ENCODE results near the gene HELZ2. TPM values are rescaled to one million over a fixed set of nuclear protein-coding genes. Genes with fewer than 3 reads are reported as not detected.

HELZ2 gene
- total and polyA plus RNA-seq, 2 of the 4 experiments (the other 2 are of a cell fraction): 4.7 to 10.6 TPM

- Histone ChIP-seq H4K20me1 (ENCODE audit: insufficient read depth, low read length) (no peaks in the 10 kb centered on the region), H3K18ac (ENCODE audit: low read depth, low read length) (no peak overlapping the region), H3K36me3 (ENCODE audit: control insufficient read depth, insufficient read depth, low read length) (no peaks in the 10 kb centered on the region), H3K9ac (ENCODE audit: low read depth, low read length) (no peak overlapping the region), H3K9me1 (ENCODE audit: insufficient read depth, low read length) (no peaks in the 10 kb centered on the region), H2BK5ac (ENCODE audit: low read depth, low read length, poor library complexity, severe bottlenecking) (peak overlapping the region; percentile 20), H2AFZ (replicated peaks; ENCODE audit: low read length, poor library complexity) (no peak overlapping the region), H3K4ac (ENCODE audit: low read depth, low read length) (no peak overlapping the region), H3K4me3 (ENCODE audit: insufficient read depth, low read depth, low read length) (no peak overlapping the region), H2AK9ac (replicated peaks; ENCODE audit: low read depth, low read length, poor library complexity) (no peak overlapping the region), H3K79me1 (ENCODE audit: low read depth in 1 of 2, low read length in 2 of 2) (no peaks in the 10 kb centered on the region), H4K8ac (ENCODE audit: low read depth in 2 of 2, low read length in 2 of 2) (no peak overlapping the region), H3K27me3 (ENCODE audit: control insufficient read depth, insufficient read depth, low read length) (peaks cover 4% of the 10 kb centered on the region; the same call in 1 of the 2 replicates), H2BK120ac (ENCODE audit: low read depth, low read length) (no peak overlapping the region), H2AK5ac (ENCODE audit: low read depth, low read length) (no peak overlapping the region), H3K27ac (ENCODE audit: insufficient read depth, low read length) (no peak overlapping the region), H2BK20ac (ENCODE audit: low read depth, low read length) (no peak overlapping the region), H3K4me2 (ENCODE audit: low read depth, low read length) (no peak overlapping the region), H3K56ac (ENCODE audit: extremely low read depth, insufficient read depth, low read length) (no peak overlapping the region), H4K91ac (ENCODE audit: insufficient read depth, low read depth, low read length) (no peak overlapping the region), H4K5ac (ENCODE audit: low read depth, low read length) (no peak overlapping the region), H3K4me1 (ENCODE audit: control insufficient read depth, insufficient read depth, low read length) (no peaks in the 10 kb centered on the region), H3K9me3 (ENCODE audit: control insufficient read depth, insufficient read depth, low read length) (no peaks in the 10 kb centered on the region), H3K23ac (ENCODE audit: low read depth, low read length) (no peak overlapping the region), H3K14ac (replicated peaks; ENCODE audit: low read depth, low read length) (no peak overlapping the region), H2BK15ac (ENCODE audit: low read depth, low read length) (no peak overlapping the region)
- no peak for ATAC-seq (ENCODE audit: low read depth)
- ChIA-PET CTCF (no interaction called here), POLR2A (ENCODE audit: unreplicated experiment) (no interaction called here)
- in situ Hi-C loops (cut with MboI; ENCODE audit: low sequenced_read_pairs): loop anchor here (10.0 kb wide), 2 partner anchors 333 to 443 kb away; partner anchors contain the start of genes ABHD16B, SAMD10 and TPD52L2
- dilution Hi-C loops (cut with HindIII; ENCODE audit: low sequenced_read_pairs, unreplicated experiment): no loop called here
- no peak for TF ChIP-seq CHD1 (IDR thresholded peaks at IDR 0.05; ENCODE audit: low read depth, low read length)
- TF ChIP-seq MAZ (IDR thresholded peaks at IDR 0.05; ENCODE audit: borderline replicate concordance, low read depth, low read length): no peak
- no peak for TF ChIP-seq RAD21 (IDR thresholded peaks at IDR 0.05; ENCODE audit: low read length)
- no peak for TF ChIP-seq FOS (IDR thresholded peaks at IDR 0.05; ENCODE audit: low read depth, low read length)
- no peak for TF ChIP-seq RFX5 (IDR thresholded peaks at IDR 0.05; ENCODE audit: low read depth, low read length)
- TF ChIP-seq, protein P1, sequence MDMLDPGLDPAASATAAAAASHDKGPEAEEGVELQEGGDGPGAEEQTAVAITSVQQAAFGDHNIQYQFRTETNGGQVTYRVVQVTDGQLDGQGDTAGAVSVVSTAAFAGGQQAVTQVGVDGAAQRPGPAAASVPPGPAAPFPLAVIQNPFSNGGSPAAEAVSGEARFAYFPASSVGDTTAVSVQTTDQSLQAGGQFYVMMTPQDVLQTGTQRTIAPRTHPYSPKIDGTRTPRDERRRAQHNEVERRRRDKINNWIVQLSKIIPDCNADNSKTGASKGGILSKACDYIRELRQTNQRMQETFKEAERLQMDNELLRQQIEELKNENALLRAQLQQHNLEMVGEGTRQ (IDR thresholded peaks at IDR 0.05; ENCODE audit: low read depth, low read length): no peak
- no peak for TF ChIP-seq NFE2L2 (IDR thresholded peaks at IDR 0.05; ENCODE audit: low read depth, low read length)
- BruUV-seq (replicated peaks): no TSS peak
- WGBS, 2 experiments (ENCODE audit: extremely low coverage in 2 of 2, insufficient read length in 1 of 2): 80% methylated on average over 12 of the region's 27 CpGs; no CpG with 5 or more reads in 1 of the 2 experiments
- no peak for DNase-seq
- intact Hi-C loops (cut with micrococcal nuclease): loop anchor here (10.0 kb wide), 1 partner anchor 123 kb away; the partner anchor contains the start of genes RTEL1 and STMN3
Measured at GRCh38 chr20:63531686-63532448, 42.2 kb downstream of the HELZ2 start.
